ENCODE results near the gene ANXA2R.
A peak's percentile ranks its signal among the peaks of the same experiment; 100 is the strongest.
"Not testable (repeated sequence)": the region's sequence is repeated elsewhere in the genome, so short reads cannot be mapped to it uniquely, and the experiment has no call there.

ANXA2R gene

GRCh38 chr5:43040287-43041098, at the start of gene ANXA2R:
Gene ANXA2R, minus strand, starts transcription at chr5:43040319. Its CDS starts 273 bp downstream, at chr5:43040046.
- peak; percentile 91 for DNase-seq

- DNase-seq: not testable (repeated sequence)
These were observed 46.2 kb upstream of the ANXA2R start for GRCh38 chr5:43086118-43086908.

- DNase-seq: no peak
These were observed 45.3 kb upstream of the ANXA2R start for GRCh38 chr5:43085453-43085852.

GRCh38 chr5:43084468-43084867, 44.3 kb upstream of the ANXA2R start:
- not testable (repeated sequence) for DNase-seq

DNA sequence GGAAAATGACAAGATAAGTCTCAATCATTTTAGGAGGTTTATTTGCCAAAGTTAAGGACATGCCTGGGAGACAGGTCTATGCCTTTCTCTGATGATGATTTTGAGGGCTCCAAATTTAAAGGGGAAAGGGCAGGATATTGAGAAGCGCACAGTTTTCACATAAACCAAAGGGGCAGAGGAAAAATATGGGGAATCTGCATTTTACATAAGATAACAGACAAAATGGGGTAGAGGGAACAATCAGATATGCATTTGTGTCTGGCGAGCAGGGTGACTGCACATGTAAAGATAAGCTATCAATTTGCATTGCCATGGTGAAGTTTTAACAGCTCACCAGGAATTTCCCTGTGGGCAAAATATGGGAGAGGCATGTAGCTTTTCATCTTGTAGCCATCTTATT, 41.2 kb upstream of the ANXA2R start:
- DNase-seq: not testable (repeated sequence)

DNA sequence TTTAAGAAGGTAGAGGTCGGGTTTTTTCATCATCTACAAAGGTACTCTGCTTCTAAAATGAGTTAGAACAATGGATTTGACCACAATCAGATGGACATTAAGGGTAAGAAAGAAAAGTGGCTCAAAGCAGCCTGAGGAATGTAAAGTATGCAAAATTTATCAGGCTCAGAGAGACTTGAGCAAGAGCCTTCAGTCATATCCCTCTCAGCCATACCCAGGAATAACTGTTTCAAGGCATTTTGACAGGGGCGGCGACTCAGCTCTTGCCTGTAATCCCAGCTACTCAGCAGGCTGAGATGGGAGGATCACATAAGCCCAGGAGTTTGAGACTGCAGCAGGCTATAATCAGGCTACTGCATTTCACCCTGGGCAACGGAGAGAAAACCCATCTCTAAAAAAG, 38.8 kb upstream of the ANXA2R start:
- DNase-seq: no peak

DNA sequence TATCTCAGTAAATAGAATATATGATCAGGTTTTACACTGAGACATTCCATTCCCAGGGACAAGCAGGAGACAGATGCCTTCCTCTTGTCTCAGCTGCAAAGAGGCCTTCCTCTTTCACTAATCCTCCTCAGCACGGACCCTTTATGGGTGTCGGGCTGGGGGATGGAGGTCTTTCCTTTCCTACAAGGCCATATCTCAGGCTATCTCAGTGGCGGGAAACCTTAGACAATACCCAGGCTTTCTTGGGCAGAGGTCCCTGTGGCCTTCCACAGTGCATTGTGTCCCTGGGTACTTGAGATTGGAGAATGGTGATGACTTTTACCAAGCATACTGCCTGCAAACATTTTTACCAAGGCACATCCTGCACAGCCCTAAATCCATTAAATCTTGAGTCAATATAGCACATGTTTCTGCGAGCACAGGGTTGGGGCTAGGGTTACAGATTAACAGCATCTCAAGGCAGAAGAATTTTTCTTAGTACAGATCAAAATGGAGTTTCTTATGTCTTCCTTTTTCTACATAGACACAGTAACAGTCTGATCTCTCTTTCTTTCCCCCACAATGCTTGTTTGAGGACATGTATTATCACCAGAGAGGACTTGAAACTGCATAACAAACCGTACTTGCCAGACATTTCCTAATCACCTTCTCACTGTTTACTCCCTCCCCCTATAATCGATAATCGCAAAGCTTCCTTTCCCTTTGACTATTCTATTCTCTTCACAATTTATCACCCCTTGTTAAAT, 37.5 kb upstream of the ANXA2R start:
- not testable (repeated sequence) for DNase-seq

GRCh38 chr5:43075319-43076293, 35.5 kb upstream of the ANXA2R start:
- DNase-seq: no peak

GRCh38 chr5:43074987-43075318, 34.8 kb upstream of the ANXA2R start:
- DNase-seq: no peak

GRCh38 chr5:43073597-43074546, 33.8 kb upstream of the ANXA2R start:
- no peak for DNase-seq

GRCh38 chr5:43069401-43069720, 29.2 kb upstream of the ANXA2R start:
- not testable (repeated sequence) for DNase-seq

DNA sequence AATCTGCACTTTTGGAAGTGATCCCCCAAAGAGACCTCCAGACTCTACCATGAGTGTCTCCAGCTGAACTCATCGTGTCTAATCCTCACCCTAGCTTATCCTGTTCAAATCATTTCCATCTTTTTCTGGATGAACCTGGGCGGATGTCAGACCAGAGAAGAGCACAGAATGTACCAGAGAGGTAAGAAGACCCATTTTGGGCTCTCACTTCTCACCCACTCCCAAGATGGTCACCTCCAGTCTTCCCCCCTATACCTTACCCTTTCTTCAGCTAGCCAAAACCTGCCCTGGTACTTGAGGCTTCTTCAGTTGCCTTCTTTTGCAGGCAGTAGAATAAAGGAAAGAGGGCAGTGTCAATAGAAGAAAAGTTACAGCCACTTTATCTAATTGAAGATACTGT, 27.9 kb upstream of the ANXA2R start:
- no peak for DNase-seq

DNA sequence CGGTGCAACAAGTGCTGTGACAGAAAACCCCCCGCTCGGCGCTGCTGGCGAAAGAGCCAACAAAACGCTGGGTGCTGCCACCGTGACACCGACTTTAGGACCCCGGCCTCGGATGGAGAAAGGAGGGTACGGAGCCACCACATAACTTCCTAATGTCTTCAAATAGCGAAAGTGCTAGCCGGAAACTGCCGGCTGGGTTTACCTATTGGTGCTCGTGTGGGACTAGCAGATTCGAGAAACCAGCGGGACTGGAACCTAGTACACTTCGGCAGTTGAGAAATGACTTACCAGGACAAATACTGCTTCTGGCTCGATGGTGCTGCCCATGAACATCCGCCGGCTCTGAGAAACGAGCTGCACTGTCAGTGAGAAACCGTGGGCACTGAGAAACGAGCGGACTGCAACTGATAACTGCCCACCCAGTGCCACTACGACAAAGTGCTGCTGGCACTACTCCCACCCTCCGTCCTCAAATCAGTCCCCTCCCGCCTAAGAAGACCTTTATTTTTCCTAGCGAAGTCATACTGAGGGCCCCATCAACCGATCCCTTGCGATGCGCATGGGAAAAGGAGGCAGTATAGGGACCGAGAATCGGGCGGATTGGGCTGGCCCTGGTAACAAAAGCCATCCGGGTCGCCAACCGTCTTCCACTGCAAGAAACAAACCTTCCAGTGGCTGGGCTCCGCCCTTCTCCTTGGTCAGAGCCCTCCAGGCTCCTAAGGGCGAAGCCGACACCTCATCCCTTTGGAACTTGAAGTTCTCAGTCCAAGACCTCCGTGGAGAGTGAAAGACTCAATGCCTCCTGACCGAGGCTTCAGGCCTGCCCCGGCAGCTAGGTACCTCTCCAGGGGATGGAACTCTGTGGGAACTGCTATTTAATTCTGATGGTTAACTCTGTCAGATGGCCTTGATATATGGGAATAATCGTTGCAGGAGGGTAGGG, 27.0 kb upstream of the ANXA2R start:
- DNase-seq: peak; percentile 76

- DNase-seq: peak; percentile 70
These were observed 26.1 kb upstream of the ANXA2R start for GRCh38 chr5:43065948-43066798.

DNA sequence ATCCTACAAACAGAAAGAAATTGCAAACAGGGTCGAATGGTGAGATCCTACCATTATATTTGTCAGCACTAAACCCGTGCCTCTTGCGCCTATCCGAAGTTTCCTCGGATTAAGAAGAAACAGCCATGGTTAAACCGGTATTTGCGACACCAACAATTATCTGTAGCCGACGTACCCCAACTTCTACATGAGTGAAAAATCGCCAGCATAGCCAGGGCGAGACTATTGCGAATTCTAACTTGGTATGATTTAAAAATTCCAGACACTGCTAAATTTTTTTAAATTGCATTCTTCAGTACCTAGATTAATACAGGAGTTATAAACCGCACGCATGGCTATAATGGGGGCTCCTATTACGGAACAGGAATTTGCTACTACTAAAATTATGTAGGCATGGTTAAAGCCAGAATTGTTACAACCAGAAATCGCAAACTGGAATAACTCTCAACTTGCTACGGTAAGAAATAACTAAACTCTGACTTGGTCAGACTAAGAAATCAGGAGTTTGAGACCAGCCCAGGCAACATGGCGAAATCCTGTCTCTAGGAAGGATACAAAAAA, 25.3 kb upstream of the ANXA2R start:
- peak; percentile 52 for DNase-seq

GRCh38 chr5:43063721-43064171, 23.6 kb upstream of the ANXA2R start:
- DNase-seq: no peak

- no peak for DNase-seq
These were observed 21.4 kb upstream of the ANXA2R start for GRCh38 chr5:43061352-43062075.

- not testable (repeated sequence) for DNase-seq
These were observed 19.9 kb upstream of the ANXA2R start for GRCh38 chr5:43060020-43060419.
